C4-2B (cell line): ENCODE measurements around the gene AK3.

ENCODE experiments used
- CTCF ChIP-seq: fragments of 450-650 bp; conservative IDR thresholded peaks from 2 replicates; pipeline ENCODE4 v1.5.1; 2017; ENCODE audit warnings: mild to moderate bottlenecking
- ZFX ChIP-seq: fragments of 450-650 bp; IDR thresholded peaks from 2 replicates; pipeline ENCODE4 v1.6.1; 2017

- TF ChIP-seq CTCF (no peak), ZFX (no peak)
Observed at GRCh38 chr9:4716163-4716562, 24.8 kb downstream of the AK3 start.
